KMS-11 (cell line): ENCODE data around the gene C5orf58.

Experiments
- H2AFZ ChIP-seq: fragments of 200-600 bp; sonication (generic); 2 replicates; pipeline ENCODE4 v1.6.1; 2016; ENCODE audit warnings: antibody characterized with exemption, mixed run types, low read depth
- H3K27ac ChIP-seq: fragments of 200-600 bp; sonication (generic); 2 replicates; pipeline ENCODE4 v1.6.1; 2016; ENCODE audit warnings: mild to moderate bottlenecking, mixed run types
- H3K27me3 ChIP-seq: fragments of 200-600 bp; sonication (generic); 2 replicates; pipeline ENCODE4 v1.6.1; 2017; ENCODE audit warnings: mild to moderate bottlenecking, low read depth, mixed run types, moderate library complexity; ENCODE audit not compliant: insufficient read depth
- H3K36me3 ChIP-seq: fragments of 200-600 bp; sonication (generic); 2 replicates; pipeline ENCODE4 v1.6.1; 2017; ENCODE audit warnings: mild to moderate bottlenecking, mixed run types; ENCODE audit not compliant: insufficient read depth
- H3K4me1 ChIP-seq: fragments of 200-600 bp; sonication (generic); 2 replicates; pipeline ENCODE4 v1.6.1; 2016; ENCODE audit warnings: mild to moderate bottlenecking, low read depth, mixed run types; ENCODE audit not compliant: poor library complexity, severe bottlenecking
- H3K4me2 ChIP-seq: fragments of 200-600 bp; sonication (generic); 2 replicates; pipeline ENCODE4 v1.7.0; 2016; ENCODE audit warnings: mild to moderate bottlenecking, mixed run types
- H3K4me3 ChIP-seq: fragments of 200-600 bp; sonication (generic); IDR thresholded peaks from 2 replicates; pipeline ENCODE4 v1.6.1; 2017; ENCODE audit warnings: low read depth, low read length, mixed read lengths; ENCODE audit not compliant: insufficient read depth
- H3K79me2 ChIP-seq: fragments of 200-600 bp; sonication (generic); 2 replicates; pipeline ENCODE4 v1.6.1; 2016; ENCODE audit warnings: low read depth, mixed run types; ENCODE audit not compliant: insufficient read depth
- H3K9ac ChIP-seq: fragments of 200-600 bp; sonication (generic); 2 replicates; pipeline ENCODE4 v1.6.1; 2016; ENCODE audit warnings: mild to moderate bottlenecking, mixed run types
- H4K20me1 ChIP-seq: fragments of 200-600 bp; sonication (generic); 2 replicates; pipeline ENCODE4 v1.6.1; 2016; ENCODE audit warnings: mild to moderate bottlenecking, mixed run types; ENCODE audit not compliant: insufficient read depth
- TF ChIP-seq, protein P1 (sequence below): fragments of 200-600 bp; sonication (generic); conservative IDR thresholded peaks from 2 replicates; pipeline ENCODE4 v1.6.1; 2017; ENCODE audit warnings: low read depth, mild to moderate bottlenecking, antibody characterized with exemption, low read length, moderate library complexity, mixed read lengths

The C5orf58 gene

DNA sequence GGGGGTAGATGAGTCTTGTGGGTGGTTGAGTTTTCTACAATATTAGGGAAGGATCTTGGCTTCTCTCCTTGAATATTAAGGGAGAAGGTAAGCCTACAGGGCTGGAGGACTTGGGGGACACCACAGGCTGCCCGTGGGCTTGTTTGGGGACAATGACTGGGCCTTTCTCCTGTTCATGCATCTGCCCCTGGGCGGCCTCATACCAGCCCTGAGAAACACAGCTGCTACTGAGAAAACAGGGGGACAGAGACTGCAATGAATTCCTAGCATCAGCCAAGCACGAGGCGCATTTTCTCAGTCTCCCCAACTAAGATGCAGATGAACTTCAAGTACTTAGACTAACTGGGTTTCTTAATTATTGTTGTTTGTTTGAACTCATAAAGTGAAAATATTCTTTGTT, 24.6 kb downstream of the C5orf58 start:
- Histone ChIP-seq H3K9ac (no peak overlapping the region), H2AFZ (no peak overlapping the region), H3K27me3 (no peaks in the 10 kb centered on the region), H3K79me2 (no peaks in the 10 kb centered on the region), H3K36me3 (no peaks in the 10 kb centered on the region), H3K27ac (no peak overlapping the region), H3K4me3 (no peak overlapping the region), H3K4me2 (no peak overlapping the region), H4K20me1 (no peaks in the 10 kb centered on the region), H3K4me1 (no peaks in the 10 kb centered on the region)
- TF ChIP-seq, protein P1, sequence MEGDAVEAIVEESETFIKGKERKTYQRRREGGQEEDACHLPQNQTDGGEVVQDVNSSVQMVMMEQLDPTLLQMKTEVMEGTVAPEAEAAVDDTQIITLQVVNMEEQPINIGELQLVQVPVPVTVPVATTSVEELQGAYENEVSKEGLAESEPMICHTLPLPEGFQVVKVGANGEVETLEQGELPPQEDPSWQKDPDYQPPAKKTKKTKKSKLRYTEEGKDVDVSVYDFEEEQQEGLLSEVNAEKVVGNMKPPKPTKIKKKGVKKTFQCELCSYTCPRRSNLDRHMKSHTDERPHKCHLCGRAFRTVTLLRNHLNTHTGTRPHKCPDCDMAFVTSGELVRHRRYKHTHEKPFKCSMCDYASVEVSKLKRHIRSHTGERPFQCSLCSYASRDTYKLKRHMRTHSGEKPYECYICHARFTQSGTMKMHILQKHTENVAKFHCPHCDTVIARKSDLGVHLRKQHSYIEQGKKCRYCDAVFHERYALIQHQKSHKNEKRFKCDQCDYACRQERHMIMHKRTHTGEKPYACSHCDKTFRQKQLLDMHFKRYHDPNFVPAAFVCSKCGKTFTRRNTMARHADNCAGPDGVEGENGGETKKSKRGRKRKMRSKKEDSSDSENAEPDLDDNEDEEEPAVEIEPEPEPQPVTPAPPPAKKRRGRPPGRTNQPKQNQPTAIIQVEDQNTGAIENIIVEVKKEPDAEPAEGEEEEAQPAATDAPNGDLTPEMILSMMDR, result no peak

DNA sequence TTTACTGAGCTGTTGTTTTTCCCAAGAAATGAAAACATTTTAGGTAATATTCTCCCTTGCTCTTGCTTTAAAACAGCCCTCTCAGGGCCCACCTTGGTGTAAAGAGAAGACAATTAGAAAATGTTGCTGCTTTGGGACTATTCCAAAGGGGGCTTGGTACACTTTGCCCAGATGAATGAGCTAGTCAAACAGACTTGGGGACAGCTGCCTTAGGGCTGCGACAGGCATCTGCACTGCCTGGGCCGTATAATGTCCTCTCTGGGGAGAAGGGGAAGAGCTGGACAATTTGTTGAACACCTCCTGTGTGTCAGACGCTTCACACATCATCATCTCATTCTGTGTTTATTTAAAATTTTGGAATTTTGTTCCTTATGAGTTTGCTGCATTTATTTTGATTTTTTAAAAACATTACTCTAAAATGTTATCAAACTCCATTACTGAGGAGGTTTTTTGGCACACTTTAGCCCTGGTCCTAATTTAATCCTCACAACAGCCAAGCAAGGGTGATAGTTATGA, 28.8 kb downstream of the C5orf58 start:
- Histone ChIP-seq H3K27me3 (no peaks in the 10 kb centered on the region), H3K27ac (no peak overlapping the region), H2AFZ (no peak overlapping the region), H3K4me3 (no peak overlapping the region), H3K79me2 (no peaks in the 10 kb centered on the region), H3K9ac (no peak overlapping the region), H3K4me1 (no peaks in the 10 kb centered on the region), H4K20me1 (no peaks in the 10 kb centered on the region), H3K4me2 (no peak overlapping the region), H3K36me3 (no peaks in the 10 kb centered on the region)
- TF ChIP-seq, protein P1, result no peak

GRCh38 chr5:170262061-170263045, 29.6 kb downstream of the C5orf58 start:
- no peak overlapping the region for H3K9ac ChIP-seq
- H3K27ac ChIP-seq, result no peak overlapping the region

GRCh38 chr5:170263906-170264305, 31.1 kb downstream of the C5orf58 start:
- no peak overlapping the region for H3K4me3 ChIP-seq

More at GRCh38 chr5:170262061-170263045, 29.6 kb downstream of the C5orf58 start:
- Histone ChIP-seq H3K4me2 (no peak overlapping the region), H3K4me3 (no peak overlapping the region), H4K20me1 (no peaks in the 10 kb centered on the region), H2AFZ (no peak overlapping the region), H3K79me2 (no peaks in the 10 kb centered on the region), H3K27me3 (no peaks in the 10 kb centered on the region), H3K4me1 (no peaks in the 10 kb centered on the region), H3K36me3 (no peaks in the 10 kb centered on the region)
- TF ChIP-seq, protein P1, result no peak

More at GRCh38 chr5:170263906-170264305, 31.1 kb downstream of the C5orf58 start:
- Histone ChIP-seq H3K36me3 (no peaks in the 10 kb centered on the region), H4K20me1 (no peaks in the 10 kb centered on the region), H3K79me2 (no peaks in the 10 kb centered on the region), H3K27me3 (no peaks in the 10 kb centered on the region), H3K4me2 (no peak overlapping the region), H3K4me1 (no peaks in the 10 kb centered on the region), H2AFZ (no peak overlapping the region), H3K27ac (no peak overlapping the region), H3K9ac (no peak overlapping the region)
- TF ChIP-seq, protein P1, result no peak
